Daoy (cell line): ENCODE measurements around the gene CSNK1D. TPM values are rescaled to one million over a fixed set of nuclear protein-coding genes. Genes with fewer than 3 reads are reported as not detected.

Experiments used
- DNase-seq: peaks from one replicate; pipeline ENCODE4 v3.0.0-alpha.2; 2015; ENCODE audit warnings: low read depth
- total RNA-seq: library from RNA; depleted of rRNA; stranded (reverse); fragments of >200 nt; shearing (Covaris generic); gene quantifications from 2 replicates; pipeline ENCODE4 v1.2.3, GENCODE V29; 2014

Gene CSNK1D
- total RNA-seq, 1 experiment from 2014 or later: 25.1 TPM

DNA sequence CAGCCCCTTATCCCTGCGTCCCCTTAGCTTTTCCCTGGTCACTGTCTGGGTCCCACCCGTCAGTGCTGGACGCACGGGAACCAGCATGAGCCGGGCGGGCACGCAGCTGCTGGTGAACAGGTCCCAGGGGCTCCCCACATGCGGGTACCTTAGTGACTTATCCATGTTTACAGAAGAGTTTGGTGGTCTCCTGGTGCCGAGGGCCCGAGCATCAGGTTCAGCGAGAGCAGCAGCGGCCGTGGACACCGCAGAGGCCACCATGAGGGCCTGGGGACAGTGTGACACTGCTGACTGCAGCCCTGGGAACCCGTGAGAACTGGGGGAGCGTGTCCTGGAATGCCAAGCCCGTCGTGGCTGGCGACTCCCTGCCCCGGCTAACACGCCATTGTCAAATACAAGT is 37.4 kb upstream of the CSNK1D start:
- no peak for DNase-seq

DNA sequence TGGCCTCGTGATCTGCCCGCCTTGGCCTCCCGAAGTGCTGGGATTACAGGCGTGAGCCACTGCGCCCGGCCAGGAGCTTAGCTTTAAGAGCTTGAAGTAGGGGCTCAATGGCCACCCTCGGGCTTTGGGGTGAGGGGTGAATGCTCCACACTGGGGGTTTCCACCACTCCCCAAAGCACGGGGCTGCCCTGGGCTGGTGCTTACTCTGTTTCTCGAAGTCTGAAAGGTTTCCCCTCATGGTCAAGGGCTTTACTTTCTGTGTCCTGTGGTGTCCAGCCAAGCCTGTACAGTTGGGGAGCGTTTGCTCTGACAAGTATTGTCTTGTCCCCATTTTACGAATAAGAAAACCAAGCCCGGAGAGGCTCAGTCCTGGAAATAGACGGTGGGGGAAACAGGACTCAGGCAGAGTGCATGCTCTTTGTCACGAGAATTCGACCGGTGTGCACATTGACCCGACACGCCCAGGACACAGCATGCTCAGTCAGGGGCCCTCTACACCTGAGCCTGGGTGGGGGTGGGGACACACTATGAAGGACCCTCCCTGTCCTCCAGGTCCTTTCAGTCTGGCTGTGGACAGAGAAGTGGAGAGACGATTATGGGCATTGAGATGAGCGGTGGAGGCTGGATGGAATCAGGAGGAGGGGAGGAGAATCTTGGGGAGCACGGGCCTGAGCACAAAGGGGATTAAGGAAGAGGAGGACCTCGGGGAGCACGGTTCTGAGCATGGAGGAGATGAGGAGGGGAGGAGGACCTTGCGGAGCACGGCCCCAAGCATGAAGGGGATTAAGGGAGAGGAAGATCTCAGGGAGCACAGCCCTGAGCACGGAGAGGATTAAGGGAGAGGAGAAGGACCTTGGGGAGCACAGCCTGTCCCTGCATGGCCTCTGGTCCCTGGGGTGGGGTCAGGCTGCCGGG is 36.4 kb upstream of the CSNK1D start:
- no peak for DNase-seq

DNA sequence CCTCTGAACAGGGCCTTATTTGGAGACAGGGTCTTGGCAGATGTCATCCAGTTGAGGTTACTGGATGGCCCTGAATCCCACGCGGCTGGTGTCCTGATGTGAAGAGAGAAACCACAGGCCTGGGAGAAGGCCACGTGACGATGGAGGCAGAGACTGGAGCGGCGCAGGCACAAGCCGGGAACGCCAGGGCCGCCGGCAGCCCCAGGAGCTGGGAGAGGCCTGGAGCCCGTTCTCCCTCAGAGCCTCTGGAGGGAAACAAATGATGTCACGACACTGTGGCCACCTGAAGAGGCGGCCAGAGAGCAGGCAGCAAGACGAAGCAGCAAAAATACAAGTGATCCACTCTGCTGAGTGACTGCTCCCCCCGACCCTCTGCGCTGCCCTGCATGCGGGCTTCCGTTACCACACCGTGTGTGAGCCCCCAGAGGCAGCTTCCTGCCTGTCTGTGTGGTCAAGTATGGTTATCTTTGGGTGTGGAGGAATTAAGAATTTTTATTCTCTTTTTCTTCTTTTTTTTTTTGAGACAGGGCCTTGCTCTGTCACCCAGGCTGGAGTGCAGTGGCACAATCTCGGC is 32.3 kb upstream of the CSNK1D start:
- DNase-seq: no peak

DNA sequence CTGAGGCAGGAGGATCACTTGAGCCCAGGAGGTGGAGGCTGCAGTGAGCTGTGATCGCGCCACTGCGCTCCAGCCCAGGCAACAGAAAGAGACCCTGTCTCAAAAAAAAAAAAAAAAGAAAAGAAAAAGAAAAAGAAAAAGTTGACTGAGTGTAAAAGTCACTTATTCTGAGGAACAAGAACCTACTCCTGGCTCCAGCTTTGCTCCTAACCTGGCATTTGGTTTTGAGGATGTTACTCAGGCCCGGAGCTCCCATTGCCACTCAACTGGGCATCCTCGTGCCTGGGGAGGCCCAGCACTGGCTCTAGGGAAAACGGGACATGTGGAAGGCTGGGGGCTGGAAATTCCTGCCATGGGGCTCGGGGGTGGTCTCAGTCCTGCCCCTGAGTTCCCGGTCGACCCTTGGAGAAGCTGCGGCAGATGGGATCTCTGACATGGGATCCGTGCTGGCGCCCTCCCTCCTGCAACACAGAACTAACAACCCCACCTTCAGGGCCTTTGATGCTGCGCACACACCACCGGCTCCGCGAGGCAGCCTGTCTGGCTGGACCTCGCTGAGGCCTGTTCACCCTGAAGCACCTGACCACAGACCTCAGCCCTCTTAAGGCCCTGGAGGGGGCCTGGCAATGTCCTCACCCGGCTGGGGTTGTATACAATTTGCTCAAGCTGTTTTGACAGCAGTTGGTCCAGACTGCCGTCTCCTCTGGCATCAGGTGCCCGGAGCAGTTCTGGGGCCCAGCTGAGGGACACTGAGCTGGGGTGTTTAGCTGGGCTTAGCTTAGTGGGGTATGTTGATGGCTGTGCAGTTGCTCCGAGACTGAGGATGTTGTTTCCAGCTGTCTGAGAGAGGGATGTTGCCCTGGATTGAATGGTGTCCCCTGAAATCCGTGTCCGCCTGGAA is 31.6 kb upstream of the CSNK1D start:
- no peak for DNase-seq

DNA sequence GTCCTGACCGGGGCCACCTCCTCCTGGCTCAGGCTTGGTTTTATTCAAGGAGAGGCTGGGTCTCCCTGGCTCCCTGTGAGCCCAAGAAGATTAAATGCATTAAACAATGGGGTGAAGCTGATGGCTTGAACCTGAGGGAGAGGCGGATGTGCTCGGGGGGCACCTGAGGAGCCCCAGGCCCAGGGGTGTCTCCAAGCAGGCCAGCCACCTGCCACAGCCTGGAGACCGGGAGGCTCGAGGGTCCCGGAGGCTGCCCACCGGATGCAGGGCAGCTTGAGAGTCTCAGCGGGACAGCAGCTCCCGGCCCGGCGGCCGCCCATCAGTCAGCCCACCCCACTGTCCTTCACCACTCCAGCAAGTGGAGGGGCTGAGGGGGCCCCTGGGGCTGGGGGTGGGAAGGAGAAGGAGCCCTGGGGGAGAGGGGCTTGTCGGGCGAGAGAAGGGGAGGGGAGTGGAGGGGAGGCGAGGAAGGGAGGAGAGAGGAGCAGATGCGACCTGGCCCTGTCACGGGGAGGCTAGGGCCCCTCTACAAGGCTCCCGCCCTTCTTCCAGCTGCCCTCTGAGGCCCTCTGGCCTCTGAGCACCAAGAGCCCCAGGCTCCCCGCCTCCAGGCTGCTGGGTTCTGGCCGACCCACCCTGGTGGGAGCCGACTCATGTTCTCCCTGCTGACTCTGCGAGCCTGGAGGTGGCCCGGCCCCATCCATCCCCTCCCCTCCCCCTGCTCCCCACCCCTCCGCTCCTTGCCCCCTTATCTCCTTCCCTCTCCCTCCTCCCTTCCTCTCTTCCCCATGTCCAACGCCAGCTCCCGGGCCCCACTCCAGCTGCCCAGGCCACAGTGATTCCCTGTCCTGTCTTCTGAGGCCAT is 30.7 kb upstream of the CSNK1D start:
- DNase-seq: no peak

DNA sequence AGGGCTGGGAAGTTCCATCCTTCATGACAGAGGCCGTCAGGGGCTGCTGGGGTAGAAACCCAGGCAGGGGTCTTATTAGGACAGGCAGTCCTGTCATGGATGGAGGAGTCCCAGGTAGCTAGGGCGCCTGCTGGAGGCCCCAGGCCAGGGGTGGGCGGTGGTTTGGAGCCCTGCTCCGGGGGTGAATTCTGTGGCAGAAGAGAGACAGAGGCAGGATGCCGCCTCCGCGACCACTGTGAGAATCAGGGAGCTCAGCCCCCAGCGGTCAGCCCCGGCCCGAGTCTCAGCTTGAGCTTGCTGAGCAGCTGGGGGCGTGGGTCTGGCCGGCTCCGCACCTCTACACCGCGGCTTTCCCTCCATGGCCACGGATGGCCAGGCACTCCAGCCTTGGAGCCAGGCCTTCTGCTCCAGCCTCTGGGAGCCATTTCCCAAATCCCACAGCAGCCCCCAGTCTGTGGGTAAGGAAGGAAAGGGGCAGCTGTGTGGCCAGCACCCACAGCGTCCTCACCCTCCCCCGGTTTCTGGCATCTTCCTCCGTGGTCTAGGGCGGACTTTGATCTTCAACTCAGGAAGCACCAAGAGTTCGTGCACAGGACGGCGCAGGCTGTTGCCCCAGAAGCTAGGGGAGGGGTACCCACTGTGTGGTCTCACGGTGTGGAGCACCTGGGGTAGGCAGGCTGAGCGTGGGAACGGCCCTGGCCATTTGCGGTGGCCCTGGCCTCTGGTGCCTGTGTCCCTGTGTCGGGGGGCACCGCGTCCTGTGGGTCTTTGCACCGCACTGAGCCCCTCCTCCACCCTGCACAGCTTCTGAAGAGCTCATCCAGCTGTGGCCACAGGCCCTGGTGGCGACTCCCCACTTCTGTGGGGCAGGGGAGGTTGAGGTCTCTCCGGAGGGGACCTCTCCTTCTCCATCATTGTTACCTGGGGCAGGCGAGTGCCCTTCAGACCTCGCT is 29.8 kb upstream of the CSNK1D start:
- DNase-seq: no peak

DNA sequence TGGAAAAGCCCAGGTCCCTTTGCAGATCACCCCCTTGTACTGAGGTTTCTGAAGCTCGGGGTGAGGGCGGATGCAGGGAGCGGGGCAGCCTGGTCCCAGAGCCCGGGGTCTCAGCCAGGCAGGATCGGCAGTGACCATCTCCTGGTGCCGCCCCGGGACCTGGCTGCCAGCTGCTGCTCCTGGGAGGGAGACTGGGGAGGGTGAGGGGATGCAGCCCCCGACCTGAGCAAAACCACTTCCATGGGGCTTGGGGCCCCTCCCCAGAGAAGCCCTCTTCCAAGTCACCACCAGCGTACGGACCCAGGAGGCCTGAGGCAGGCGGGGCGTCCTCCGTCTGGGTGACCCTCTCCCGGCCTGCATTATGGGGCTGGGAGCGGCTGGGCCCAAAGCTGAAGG is 29.1 kb upstream of the CSNK1D start:
- no peak for DNase-seq

DNA sequence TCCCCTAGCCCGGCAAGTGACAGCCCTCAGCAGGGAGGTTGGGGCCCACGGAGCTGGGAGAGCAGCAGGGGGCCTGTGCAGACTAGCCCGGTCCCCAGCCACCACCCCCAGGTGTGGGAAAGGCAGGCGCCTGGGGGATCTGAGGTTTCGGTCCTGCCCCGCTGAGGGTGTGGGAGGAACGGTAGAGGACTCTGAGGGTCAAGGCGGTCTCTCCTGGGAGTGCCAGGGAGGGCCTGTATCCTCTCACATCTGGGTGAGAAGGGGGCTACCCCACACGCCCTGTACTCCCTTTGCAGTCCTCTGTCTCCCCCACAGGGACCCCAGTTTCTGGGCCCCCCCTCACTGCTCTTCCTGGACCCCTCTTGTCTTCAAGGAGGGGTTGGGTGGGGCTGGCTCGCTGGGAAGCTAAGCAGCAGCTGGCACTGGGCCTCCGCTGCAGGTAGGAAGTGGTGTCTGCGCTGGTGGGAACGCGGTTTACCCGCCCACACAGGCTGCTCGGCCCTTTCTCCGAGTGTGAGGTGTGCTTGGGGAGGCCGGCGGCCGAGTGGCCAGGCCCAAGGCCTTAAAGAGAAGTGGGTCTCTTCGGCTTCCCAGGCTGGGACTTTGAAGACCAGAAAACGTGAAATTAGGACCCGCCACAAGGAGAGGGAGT is 28.5 kb upstream of the CSNK1D start:
- DNase-seq: no peak

DNA sequence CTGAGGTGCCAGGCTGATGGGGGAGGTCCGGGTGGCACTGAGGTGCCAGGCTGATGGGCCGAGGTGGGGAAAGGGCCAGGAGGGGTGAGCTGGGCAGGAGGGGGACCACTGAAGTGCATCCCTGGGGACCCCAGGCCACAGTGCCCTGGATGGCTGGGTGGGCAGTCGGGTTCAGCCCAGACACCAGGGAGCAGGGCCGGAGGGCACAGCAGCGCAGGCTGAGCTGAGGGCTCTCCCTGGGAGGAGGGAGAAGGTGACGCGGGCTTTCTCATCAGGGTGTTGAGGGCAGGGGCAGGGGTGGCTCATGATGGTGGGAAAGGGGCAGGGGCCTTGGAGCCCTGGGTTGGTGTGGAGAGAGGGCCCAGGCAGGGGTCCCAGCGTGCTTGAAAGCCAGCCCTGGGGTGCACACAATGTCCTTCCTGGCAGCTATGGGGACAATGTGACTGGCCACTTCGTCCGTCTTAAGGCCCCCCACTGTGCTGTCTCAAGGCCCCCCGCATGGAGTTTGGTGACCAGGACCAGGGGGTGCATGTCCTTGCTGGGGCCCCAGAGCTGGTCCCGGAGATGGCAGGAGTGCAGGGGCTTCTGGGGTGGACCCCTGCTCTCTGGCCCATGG is 27.9 kb upstream of the CSNK1D start:
- DNase-seq: no peak

DNA sequence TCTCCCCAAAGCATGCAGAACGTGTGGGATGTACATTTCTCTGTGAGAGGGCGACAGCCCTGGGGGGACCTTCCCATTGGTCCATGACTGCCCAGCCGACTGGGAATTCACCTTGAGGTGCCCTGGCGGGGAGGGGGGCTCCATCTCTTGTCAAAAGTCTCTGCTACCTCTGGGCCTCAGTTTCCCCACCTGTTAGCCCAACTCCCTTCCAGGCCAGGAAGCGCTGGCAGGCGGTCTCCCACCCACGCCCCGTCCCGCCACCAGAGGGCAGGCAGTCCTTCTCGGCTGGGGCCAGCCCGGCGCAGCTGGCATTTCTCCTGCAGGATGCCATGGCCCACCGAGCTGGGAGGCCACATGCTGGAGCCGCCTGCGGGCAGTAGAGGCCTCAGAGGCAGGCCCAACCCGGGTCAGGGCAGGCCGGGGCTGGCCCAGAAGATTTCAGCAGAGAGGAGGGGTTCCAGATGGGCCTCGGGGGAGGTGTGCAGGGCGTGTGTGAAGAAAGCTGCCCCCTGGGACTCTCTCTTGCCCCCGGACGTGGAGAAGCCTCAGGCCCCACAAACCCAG is 27.3 kb upstream of the CSNK1D start:
- DNase-seq: peak; percentile 73

DNA sequence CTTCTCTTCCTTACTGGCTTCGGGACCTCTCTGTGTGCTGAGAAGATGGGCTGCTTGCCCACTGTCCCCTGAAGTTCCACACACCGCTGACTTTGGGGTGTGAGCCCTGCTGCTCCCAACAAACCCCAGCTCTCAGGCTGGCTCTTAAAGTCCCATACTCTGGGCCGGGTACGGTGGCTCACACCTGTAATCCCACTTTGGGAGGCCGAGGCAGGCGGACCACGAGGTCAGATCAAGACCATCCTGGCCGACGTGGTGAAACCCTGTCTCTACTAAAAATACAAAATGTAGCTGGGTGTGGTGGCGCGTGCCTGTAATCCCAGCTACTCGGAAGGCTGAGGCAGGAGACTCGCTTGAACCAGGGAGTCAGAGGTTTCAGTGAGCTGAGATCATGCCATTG is 26.7 kb upstream of the CSNK1D start:
- no peak for DNase-seq

DNA sequence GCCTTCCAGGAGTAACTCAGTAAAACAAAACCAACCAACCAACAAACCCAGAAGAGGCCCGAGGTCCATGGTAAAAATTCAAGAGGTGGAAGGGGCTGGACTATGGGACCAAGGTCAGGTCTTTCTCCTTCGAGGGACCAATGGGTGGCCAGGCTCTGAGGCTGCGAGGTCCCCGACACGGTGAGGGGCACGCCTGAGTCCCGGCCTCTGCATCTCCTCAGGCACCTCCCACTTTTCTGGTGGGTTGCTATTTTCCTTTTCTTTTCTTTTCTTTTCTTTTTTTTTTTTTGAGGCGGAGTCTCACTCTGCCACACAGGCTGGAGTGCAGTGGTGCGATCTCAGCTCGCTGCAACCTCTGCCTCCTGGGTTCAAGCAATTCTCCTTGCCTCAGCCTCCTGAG is 26.0 kb upstream of the CSNK1D start:
- DNase-seq: no peak

DNA sequence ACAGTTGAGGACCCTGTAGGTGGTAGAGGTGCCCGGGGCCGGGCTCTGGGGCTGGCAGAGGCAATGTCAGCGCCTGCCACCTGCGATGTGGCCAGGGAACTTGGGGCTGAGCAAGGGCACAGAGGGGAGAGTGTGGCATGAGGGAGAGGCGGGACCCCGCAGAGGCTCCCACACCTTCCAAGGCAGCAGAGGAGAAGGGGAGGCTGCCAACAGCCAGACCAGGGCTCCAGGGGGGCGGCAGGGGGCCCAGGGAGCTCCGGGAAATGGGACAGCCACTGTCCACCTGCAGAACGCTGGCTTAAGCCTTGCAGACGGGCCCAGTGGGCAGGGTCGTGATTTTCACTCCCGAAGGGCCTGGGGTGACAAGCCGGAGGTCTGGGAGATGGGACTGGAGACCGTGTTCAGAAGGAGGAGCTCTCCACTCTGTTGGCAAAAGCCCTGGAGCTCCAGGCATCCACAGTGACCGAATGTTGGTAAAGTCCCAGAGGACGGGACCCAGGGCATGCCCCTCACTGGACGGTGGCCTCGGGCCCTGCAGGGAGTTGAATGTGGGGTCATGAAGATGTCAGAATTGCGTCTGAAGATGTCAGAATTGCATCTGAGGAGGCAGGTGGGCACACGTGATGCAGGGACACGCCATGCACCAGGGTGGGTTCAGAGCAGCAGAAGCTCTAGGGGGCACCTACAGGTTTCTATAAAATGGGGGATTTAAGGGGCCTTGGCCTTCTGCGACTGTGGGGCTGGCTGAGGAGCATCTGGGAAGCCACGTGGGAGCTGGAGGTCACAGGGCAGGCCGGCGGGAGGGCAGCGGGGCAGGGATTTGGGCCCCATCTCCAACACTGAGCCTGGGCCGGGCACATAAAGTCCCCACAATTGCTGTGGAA is 25.3 kb upstream of the CSNK1D start:
- no peak for DNase-seq

DNA sequence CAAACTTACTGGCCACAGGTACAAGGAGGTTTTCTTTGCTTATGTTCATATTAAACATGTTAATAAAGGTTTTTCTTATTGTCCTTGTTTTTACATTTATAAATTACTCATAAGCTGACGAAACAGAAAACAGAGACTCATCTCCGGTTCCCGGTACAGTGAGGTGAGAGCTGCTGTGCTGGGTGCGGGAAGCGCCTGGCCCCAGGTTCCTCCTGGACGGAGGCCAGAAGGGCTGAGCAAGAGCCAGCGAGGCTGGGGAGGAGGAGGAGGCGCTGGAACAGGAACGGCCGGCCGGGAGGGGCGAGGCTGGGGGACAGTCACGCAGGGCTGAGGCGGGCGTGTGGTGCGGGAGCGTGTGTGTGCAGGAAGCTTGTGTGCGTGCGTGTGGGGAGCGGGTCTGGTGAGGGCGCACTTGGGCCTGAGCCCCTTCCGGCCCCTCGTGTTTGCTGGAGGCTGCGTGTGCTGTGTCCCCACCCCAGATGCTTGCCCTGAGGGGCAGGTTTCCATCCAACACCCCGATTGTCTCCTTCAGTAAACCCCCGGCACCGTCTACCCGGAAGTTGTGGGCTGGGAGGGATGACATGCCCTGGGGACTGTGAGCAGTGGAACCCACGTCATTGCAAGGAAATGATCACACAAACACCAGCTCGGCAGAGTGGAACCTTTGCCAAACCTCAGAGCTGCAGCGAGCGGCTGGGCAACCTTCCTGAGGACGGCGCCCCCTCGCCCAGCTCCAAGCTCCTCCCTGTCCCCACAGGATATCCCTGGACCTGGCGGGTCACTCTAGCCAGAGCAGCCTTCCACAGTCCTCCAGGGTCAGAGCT is 24.4 kb upstream of the CSNK1D start:
- DNase-seq: peak; percentile 93

DNA sequence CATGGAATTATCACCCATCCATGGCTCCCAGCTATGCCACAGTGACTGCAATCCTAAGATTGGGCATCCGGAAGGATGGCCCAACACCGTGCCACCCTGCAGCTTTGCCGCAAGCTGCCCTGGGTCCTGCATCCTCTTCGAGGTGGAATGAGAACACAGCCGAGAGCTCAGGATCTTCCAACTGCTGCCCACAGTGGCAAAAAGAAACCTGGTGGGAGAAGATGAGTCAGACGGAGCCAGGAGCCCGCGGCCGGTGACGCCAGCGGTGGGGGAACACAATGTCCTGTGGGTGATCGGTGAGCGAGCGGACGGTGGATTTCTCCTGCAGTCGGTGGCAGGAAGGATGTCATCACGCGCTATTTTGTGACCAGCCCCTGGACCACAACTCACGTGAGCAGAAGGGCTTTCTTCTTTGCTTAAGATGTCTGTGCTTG is 23.8 kb upstream of the CSNK1D start:
- DNase-seq: peak; percentile 89

DNA sequence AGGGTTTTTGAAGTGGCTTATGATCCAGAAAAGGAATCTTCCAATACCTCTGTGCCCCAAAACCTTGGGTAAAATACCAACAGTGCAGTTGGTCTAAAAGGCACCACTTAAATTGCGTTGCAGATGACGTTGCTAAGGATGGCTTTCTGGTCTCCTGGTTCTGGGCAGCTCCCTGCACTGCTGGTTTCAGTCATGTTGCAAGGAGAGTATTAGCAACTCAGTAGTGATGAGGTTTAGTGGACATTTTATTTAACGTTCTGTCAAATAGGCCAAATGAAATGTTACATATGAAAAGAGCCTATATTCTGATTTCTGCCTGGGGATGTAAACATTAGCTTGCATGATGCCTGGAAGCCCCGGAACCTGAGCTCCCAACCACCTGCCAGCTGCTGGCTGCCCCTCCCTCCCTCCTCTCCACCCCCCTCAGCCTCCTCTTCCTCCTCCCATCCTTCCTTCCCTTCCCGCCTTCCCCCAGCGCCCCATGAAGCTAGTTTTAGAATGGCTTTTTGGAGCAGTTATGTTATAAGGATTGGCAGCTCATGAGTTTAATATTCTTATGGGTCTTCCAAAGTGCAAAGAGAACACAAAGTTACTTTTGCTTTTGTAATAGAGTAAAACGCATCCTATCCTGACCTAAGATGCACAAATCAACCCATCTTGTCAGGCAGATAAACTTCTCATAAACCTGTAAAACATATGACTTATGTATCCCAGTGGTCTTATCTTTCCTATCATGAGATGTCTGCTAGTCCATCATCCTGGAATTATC is 23.2 kb upstream of the CSNK1D start:
- no peak for DNase-seq
